Measurements from ENCODE around the gene HAUS6.
"Not testable (repeated sequence)": the region's sequence is repeated elsewhere in the genome, so short reads cannot be mapped to it uniquely, and the experiment has no call there.

The HAUS6 gene

DNA sequence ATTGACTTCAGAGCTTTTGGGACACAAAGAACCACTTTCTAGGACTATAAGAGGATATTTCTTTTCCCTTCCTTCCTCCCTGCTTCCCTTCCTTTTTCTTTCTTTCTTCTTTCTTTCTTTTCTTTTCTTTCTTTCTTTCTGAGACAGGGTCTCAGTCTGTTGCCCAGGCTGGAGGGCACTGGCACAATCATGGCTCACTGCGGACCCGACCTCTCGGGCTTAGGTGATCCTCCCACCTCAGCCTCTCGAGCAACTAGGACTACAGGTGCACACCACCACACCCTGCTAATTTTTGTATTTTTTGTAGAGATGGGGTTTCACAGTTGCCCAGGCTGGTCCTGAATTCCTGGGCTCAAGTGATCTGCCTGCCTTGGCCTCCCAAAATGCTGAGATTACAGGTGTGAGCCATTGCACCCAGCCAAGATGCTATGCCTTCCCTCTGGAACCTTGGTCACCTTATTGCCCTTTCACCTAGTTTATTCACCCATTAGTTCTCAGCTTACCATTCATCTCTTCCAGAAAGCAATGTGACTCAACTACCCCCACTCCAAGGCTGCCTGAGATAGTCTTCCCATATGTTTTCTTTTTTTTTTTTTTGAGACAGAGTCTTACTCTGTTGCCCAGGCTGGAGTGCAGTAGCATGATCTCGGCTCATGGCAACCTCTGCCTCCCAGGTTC lies 14.5 kb upstream of the HAUS6 start:
- DNase-seq (ENCODE audit: low read depth, low spot score), result no peak

- no peak for DNase-seq (ENCODE audit: low read depth, low spot score)
Measured at GRCh38 chr9:19116107-19116790, 13.5 kb upstream of the HAUS6 start.

DNA sequence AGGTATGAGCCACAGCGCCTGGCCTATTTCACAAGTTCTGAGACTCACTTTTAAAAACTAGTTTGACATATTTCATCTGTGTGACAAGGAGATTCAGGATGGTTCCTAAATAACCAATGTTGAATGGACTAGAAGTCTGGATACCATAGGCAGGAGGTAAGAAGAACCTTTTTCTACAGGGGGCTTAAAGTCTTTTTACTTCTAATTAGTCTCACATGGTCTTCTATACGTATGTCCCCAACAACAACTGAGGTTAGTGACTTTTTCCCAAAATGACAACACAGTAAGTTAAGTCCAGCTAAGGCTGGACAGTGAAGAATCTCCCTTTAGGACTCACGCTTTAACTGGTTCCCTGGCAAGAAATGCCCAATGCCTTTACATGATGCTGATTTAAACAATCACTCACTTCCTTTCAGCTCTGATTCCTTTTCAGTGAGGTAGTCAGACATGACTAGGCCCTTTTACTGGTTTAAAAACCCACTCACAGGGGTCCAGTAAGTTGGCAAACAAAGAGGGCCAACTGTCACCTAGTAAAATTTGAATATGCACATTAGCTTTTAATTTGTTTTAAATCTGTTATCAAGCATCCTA lies 12.1 kb upstream of the HAUS6 start:
- no peak for DNase-seq (ENCODE audit: low read depth, low spot score)

- no peak for DNase-seq (ENCODE audit: low read depth, low spot score)
Measured at GRCh38 chr9:19113964-19114679, 11.4 kb upstream of the HAUS6 start.

GRCh38 chr9:19113064-19113611 lies 10.4 kb upstream of the HAUS6 start:
- not testable (repeated sequence) for DNase-seq (ENCODE audit: low read depth, low spot score)

GRCh38 chr9:19108038-19108437 lies 5.3 kb upstream of the HAUS6 start:
- no peak for DNase-seq (ENCODE audit: low read depth, low spot score)

GRCh38 chr9:19104515-19105282 lies 2.0 kb upstream of the HAUS6 start:
- DNase-seq (ENCODE audit: low read depth, low spot score), result no peak

DNA sequence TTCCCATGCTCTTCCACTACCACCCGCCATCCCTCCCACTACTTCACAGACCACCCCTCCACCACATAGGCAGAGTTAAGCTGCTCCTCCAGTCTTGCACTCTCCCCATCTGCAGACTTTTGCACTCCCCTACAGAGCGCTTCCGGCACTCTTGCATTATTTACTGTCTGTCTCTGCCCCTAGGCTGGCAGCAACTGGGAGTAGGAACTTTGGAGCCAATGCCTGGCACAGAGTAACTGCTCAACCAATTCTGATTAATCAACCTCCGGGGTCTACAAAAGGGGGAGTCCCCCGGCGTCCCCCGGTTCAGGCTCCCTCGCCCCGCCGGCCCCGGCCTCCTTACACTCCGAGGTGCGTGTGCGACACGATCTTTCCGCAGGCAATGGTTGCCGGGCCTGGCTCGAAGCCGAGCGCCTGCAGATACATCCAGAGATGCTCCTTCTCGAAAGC lies 498 bp downstream of the HAUS6 start:
- DNase-seq (ENCODE audit: low read depth, low spot score), result no peak

- DNase-seq (ENCODE audit: low read depth, low spot score), result no peak
Measured at GRCh38 chr9:19101203-19101602, 1.5 kb downstream of the HAUS6 start.

- DNase-seq (ENCODE audit: low read depth, low spot score), result not testable (repeated sequence)
Measured at GRCh38 chr9:19097431-19097830, 5.3 kb downstream of the HAUS6 start.

DNA sequence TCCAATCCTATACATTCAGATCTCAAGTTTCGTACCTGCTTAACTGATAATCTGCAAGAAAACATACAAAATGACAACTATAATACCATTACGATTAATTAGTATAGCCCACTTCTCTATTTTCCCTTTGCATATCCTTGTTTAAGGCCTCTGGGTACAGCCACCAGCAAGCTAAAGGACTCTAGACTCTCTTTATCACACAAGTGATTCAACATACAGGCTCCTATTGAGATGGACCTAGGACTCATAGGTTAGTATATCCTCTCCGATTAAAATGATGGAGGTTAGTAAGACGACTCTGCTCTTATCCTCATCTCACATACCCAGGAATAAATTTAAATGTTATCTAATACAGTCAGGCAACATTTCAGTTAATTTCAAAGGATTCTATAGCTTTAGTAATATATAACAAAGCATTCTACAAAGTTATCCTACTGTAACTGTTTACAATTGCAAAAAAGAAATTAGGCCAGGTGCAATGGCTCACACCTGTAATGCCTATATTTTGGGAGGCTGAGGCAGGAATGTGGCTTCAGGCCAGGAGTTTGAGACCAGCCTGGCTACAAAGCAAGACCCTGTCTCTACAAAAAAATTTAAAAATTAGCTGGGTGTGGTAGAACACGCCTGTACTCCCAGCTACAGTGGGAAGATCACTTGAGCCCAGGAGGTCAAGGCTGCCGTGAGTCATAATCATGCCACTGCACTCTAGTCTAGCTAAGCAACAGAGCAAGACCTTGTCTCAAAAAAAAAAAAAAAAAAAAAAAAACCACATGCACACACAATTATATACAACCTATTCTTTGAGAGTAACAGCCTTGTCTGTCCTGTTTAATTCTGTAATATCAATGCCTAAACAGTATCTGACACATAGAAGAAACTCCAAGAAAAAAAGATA lies 15.4 kb downstream of the HAUS6 start:
- no peak for DNase-seq (ENCODE audit: low read depth, low spot score)

DNA sequence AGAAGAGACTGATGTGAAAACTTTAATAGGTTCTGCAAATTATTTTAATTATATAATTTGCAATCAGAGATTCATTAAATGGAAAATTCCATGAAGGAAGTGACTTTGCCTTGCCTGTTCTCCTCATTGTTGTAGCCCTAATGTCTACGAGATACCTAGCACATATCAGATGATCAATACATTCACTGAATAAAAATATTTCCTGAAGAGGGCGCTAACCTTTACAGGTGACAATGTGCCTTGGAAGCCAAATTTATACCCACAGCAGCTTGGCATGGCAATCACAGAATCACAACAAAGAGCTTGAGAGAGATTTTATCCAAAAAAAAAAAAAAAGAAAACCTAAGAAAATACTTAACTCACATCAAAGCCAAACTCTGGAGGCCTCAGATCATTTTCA lies 17.4 kb downstream of the HAUS6 start:
- no peak for DNase-seq (ENCODE audit: low read depth, low spot score)

GRCh38 chr9:19074836-19075235 lies 27.9 kb downstream of the HAUS6 start:
- DNase-seq (ENCODE audit: low read depth, low spot score), result no peak

DNA sequence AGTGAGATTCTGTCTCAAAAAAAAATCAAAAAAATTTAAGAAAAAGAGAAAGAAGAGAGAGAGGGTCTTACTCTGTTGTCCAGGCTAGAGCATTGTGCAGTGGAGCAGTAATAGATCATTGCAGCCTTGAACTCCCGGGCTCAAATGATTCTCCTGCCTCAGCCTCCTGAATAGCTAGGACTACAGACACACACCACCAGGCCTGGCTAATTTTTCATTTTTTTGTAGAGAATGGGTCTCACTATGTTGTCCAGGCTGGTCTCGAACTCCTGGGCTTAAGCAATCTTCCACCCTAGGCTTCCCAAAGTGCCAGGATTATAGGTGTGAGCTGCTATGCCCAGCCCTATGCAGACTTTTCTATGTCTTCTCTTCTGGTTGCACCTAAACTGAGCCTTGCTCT lies 28.5 kb downstream of the HAUS6 start:
- DNase-seq (ENCODE audit: low read depth, low spot score), result no peak

GRCh38 chr9:19057033-19057432 lies 45.7 kb downstream of the HAUS6 start:
- no peak for DNase-seq (ENCODE audit: low read depth, low spot score)

GRCh38 chr9:19050637-19051591 lies 51.8 kb downstream of the HAUS6 start:
- no peak for DNase-seq (ENCODE audit: low read depth, low spot score)

DNA sequence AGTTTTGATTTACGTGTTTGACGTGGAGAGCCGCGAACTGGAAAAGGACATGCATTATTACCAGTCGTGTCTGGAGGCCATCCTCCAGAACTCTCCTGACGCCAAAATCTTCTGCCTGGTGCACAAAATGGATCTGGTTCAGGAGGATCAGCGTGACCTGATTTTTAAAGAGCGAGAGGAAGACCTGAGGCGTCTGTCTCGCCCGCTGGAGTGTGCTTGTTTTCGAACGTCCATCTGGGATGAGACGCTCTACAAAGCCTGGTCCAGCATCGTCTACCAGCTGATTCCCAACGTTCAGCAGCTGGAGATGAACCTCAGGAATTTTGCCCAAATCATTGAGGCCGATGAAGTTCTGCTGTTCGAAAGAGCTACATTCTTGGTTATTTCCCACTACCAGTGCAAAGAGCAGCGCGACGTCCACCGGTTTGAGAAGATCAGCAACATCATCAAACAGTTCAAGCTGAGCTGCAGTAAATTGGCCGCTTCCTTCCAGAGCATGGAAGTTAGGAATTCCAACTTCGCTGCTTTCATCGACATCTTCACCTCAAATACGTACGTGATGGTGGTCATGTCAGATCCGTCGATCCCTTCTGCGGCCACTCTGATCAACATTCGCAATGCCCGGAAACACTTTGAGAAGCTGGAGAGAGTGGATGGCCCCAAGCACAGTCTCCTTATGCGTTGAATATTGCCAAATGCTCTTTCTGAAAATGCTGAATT lies 52.6 kb downstream of the HAUS6 start:
- no peak for DNase-seq (ENCODE audit: low read depth, low spot score)

All from activated CD4-positive, CD25-positive, alpha-beta regulatory T cell treated with anti-CD3 and anti-CD28 coated beads, Interleukin-2, amount 50 U/mL, for 16 hours (primary cell).